IPS-11a (cell line): ENCODE results near the gene TNIP2.
"Not testable (repeated sequence)": the region's sequence is repeated elsewhere in the genome, so short reads cannot be mapped to it uniquely, and the experiment has no call there.

Experiments
- H3K4me3 ChIP-seq: one replicate; pipeline ENCODE4 v1.5.1; 2013; ENCODE audit warnings: low read depth, low read length, control low read depth

The TNIP2 gene

DNA sequence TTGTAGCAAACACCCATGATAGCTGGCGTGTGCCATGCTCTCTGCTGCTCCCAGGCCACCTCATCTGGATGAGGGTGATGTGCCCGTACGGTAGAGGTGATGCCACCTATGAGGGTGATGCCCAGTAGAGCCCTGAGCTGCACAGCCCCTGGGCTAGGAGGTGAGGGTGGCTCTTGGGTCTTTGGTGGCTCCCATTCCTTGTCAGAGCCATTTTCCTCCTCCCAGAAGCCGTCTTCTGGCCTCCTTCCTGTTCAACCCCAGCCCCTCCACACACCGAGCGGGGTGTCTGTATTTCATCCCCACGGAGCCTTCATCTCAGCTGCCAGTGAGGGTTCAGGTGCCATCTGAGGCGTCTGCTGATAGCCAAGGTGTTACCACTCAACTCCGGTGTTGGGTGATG lies 12.0 kb upstream of the TNIP2 start:
- no peak overlapping the region for H3K4me3 ChIP-seq

DNA sequence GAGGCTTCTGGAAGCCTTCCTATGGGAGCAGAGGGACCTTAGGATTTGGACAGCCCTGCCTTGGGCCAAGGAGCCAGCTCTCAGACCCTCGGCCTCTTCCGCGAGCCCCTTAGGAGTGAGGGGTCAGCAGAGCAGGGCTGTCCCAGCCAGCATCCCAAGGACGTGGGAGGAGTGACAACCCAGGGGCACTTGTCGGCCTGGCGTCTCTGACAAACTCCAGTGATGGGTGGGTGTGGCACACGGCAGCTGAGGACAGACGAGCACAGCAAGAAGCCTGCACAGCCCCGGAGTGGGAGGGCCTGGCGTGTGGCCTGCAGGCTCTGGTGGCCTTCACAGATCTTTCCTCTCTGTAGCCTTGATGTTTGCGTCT lies 11.6 kb upstream of the TNIP2 start:
- H3K4me3 ChIP-seq = no peak overlapping the region

DNA sequence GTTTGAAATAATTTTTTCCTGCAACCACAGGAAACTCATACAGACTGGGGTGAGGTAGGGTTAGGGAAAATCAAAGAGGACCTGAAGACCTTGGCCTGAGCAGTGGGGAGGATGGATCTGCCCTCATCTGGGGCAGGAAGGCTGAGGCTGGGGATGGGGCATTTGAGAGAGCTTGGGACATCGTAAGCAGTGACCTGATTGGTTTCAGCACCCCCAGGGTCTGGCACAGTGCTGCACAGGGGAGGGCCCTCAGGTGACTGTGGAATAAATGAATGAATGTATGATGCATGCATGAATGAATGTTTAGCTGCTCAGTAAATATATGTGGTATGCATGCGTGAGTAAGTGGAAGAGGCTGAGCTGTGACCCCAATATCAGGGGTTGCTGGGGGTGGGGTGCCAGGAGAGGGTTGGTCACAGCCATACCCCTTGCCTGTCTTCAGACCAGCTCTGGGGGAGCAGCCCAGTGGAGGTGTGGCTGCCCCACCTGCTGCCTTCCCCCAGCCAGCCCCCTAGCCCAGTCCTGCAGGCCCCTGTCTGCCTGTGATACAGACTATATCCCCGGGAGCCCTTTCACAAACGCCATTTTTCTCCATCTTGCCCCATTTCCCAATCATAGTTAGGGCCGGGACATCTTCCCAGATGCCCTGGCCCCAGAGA lies 11.0 kb upstream of the TNIP2 start:
- H3K4me3 ChIP-seq = no peak overlapping the region

DNA sequence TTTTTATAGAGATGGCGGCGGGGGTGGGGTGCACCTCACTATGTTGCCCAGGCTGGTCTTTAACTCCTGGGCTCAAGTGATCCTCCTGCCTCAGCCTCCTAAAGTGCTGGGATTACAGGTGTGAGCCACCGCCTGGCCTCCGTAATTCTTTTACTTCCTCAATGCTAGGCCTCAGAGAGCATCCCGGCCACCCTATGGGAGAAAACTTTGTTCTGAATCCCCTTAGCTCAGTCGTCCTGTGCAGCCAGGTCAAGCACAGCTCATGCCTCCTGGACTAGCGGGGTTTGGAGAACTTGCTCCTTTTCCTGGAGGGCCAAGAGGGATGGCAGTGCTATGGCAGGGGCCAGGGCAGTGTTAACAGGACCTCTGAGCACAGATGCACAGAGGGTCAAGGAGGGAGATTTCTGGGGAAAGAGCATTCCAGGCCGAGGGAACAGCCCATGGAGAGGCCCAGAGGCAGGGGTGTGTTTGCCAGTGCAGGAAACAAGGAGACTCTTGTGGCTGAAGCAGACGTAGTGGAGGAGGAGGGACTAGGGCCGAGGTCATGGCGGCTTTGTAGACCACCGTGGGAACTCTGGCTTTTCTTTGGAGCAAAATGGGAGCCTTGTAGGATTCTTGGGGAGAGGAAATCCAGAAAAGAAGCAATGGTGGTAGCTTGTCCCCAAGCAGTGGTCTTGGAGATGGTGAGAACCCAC lies 9.8 kb upstream of the TNIP2 start:
- no peak overlapping the region for H3K4me3 ChIP-seq

DNA sequence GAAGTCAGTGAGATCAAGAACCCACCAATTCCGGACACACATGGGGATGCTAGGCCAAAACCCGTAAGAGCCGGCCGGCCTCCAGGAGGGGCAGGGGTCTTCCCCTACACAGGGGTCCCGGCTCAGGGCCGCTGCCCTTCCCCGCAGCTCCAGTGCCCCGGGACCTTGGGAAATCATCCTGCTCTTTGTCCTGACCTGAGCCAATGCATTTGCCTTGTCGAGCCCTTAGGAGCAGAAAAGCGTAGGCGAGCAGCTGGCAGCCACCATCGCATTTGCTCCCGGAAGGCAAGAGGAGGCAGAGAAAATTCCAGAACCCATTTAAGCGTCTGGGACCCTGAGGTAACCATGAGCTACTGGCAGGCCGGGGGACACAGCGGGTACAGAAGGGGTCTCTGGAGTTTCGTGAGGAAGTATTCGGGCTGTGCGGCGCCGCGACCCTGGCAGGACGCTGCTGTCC lies 7.4 kb upstream of the TNIP2 start:
- H3K4me3 ChIP-seq = no peak overlapping the region

DNA sequence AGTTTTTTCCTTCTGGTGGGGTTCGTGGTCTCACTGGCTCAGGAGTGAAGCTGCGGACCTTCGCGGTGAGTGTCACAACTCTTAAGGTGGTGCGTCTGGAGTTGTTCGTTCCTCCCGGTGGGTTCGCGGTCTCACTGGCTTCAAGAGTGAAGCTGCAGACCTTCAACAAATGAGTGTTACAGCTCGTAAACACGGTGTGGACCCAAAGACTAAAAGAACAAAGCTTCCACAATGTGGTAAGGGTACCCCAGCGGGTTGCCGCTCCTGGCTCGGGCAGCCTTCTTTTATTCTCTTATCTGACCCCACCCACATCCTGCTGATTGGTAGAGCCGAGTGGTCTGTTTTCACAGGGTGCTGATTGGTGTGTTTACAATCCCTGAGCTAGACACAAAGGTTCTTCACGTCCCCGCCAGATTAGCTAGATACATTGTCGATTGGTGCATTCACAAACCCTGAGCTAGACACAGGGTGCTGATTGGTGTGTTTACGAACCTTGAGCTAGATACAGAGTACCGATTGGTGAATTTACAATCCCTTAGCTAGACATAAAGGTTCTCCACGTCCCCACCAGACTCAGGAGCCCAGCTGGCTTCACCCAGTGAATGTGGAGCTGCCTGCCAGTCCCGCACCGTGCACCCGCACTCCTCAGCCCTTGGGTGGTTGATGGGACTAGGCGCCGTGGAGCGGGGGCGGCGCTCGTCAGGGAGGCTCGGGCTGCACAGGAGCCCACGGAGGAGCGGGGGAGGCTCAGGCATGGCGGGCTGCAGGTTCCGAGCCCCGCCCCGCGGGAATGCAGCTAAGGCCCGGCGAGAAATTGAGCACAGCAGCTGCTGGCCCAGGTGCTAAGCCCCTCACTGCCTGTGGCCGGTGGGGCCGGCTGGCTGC lies 6.6 kb upstream of the TNIP2 start:
- H3K4me3 ChIP-seq = not testable (repeated sequence)

DNA sequence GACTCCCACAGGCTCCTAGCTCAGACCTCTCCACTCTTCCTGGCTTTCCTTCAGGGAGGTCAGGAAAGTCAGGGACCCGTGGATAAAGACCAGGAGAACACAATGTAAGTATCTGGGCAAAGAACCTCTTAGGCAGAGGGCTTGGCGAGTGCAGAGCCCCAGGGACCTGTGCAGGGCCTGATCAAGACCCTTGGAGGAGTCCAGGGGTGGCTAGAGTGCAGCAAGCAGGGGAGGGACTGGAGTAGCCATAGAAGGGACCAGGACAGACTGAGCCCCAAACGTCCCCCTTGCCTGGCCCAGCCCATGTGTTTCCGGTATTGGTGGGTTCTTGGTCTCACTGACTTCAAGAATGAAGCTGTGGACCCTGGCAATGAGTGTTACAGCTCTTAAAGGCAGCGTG lies 5.9 kb upstream of the TNIP2 start:
- no peak overlapping the region for H3K4me3 ChIP-seq

DNA sequence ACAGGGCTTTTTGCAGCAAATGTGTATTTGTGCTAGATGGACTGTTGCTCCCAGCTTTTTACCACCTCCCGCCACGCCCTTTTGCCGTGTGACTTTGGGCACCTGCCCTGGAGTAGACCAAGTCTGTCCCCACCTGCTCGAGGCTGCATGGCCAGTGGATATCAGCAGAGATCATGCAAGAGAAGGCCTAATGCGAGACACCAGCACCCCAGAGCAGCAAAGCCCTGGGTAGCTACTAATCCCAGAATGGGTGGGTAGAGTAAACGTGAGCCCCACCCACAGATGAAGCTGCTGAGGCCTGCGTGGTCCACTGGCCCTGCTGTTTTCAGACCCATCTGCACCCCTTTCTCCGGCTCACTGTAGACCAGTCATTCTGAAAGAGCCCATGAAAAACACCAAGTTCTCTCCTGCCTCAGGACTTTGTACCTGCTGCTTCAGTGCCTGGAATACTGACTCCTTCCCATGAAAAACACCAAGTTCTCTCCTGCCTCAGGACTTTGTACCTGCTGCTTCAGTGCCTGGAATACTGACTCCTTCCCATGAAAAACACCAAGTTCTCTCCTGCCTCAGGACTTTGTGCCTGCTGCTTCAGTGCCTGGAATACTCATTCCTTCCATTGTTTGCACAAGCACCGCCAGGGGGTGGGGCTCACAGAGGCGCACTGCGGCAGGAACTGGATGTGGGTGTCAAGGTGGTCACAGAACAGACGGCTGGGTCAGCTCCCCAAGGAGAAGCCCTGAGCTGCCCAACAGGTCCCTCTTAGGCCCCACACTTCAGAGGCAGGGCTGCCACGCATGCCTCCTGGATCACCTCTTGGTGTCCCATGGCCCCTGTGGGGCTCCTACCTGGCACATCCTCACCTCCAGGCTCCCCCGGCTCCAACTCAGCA lies 5.1 kb upstream of the TNIP2 start:
- H3K4me3 ChIP-seq = no peak overlapping the region

DNA sequence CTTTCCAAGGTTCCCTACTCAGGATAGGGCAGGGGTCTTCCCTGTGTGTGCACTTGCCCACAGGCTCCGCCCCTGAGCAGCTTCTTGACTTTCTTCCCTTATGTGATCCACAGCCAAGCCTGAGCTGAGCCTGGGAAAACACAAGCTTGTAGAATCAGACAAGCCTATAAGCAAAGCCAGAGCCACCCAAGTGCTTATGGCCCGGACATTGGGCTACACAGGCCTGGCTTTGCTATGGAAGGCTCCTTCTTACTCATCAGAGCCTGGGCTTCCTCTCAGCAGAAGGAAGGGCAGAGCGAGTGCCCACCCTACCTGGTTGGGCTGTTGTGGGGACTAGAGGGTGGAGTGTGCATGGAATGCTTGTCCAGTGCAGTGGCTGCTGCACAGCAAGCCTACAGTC lies 1.3 kb upstream of the TNIP2 start:
- H3K4me3 ChIP-seq = no peak overlapping the region

DNA sequence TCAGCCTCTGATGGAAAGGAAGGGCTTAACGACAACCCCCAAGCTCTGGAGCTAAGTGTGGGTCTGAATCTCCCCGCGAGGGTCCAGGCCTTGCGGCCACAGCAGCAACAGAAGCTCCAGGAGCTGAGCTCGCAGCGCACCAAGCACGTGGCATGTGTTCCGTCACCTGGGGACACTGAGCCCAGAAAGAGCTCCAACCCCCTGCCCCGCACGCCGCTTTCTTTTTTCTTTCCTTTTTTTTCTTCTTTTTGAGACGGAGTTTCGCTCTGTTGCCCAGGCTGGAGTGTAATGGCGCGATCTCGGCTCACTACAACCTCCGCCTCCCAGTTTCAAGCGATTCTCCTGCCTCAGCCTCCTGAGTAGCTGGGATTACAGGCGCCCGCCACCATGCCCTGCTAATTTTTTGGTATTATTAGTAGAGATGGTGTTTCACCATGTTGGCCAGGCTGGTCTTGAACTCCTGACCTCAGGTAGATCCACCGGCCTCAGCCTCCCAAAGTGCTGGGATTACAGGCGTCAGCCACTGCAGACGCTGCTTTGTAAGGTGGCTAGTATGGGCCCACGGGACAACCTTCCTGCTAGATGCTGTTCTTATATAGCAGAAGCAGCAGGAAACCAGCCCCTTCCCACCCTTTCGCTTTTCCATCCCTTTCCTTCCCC lies 685 bp upstream of the TNIP2 start:
- H3K4me3 ChIP-seq = no peak overlapping the region

DNA sequence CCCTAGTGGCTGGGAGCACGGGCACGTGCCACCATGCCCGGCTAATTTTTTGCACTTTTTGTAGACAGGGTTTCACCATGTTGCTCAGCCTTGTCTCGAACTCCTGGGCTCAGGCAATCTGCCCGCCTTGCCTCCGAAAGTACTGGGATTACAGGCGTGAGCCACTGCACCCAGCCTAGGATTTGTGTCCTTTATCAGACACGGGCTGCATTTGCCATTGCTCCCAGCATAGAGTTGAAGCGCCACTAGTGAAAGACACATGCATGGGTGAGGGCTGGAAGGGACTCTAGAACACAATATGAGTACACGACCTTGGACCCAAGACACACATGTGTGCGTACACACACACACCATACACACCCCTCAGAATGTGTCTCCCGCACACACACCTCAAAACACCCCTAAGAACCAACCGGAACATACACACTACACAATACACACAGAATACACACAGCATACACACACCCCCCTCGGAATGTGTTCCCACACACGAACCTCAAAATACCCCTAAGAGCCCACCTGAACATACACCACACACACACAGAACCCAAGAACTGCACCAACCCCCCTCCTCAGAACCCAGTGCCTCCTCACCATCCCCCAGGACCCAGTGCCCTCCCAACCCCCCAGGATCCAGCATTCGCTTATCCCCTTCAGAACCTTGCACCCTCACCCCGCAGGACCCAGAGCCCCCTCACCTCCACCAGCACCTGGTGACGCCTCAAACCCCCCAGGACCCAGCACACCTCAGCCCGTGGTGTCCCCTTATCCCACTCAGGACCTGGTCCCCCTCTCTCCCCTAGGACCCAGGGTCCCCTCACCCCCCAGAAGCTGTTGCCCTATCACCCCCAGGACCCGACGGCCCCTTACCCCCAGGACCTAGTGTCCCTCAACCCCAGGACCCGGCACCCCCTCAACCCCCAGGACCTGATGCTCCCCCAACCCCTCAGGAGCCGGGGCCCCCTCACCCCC lies 1.0 kb downstream of the TNIP2 start:
- H3K4me3 ChIP-seq = peak overlapping the region; percentile 67

DNA sequence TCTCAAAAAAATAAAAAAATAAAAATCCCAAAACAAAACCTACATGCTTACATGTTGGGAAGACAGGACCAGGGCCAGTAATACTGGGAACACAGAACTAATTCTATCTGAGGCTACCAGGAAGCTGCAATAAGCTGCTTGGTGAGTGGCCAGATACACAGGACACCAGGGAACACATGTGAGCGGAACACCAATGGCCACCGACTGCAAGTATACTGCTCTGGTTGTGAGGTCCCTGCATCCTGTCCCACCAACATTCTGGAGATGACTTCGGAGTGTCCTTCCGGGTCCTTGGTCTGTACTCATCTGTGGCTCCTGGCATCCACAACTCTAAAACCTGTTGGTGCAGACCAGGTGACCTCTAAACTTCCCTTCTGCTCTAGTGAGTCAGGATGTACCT lies 2.7 kb downstream of the TNIP2 start:
- H3K4me3 ChIP-seq = no peak overlapping the region

DNA sequence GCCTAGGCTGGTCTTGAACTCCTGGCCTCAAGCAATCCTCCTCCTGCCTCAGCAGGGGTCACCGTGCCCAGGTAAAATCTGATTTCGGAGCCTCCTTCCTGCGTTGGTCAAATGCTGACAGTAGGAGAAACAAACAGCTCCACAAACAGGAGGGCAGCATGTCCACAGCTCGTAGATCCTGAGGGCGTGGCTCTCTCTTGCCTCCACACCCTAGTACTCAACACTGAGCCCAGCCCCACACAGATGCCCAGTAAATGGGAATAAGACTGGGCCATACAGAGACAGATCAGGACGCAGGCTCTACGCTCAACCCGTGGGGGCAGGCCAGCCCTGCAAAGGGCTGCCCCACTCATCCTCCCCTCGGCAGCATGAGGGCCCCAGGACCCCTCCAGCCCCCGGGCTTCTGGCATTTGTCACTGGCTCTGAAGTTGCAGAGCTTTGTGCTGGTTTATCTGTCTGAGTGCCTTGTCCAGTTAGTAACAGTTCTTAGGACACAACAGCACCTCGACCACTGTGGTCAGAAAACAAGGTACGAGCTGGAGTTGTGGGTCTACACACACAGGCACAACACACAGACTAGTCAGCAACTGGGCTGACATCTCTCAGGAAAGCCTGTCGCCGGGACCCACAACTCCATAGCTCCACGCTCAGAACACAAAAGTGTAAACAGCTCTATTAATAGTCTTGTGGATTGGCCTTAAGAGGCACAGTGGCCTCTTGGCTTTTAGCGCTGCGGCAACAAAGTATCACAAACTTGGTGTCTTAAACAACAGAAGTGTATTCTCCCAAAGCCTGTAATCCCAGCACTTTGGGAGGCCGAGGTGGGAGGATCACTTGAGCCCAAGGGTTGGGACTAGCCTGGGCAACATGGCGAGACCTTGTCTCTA lies 5.2 kb downstream of the TNIP2 start:
- H3K4me3 ChIP-seq = no peak overlapping the region

DNA sequence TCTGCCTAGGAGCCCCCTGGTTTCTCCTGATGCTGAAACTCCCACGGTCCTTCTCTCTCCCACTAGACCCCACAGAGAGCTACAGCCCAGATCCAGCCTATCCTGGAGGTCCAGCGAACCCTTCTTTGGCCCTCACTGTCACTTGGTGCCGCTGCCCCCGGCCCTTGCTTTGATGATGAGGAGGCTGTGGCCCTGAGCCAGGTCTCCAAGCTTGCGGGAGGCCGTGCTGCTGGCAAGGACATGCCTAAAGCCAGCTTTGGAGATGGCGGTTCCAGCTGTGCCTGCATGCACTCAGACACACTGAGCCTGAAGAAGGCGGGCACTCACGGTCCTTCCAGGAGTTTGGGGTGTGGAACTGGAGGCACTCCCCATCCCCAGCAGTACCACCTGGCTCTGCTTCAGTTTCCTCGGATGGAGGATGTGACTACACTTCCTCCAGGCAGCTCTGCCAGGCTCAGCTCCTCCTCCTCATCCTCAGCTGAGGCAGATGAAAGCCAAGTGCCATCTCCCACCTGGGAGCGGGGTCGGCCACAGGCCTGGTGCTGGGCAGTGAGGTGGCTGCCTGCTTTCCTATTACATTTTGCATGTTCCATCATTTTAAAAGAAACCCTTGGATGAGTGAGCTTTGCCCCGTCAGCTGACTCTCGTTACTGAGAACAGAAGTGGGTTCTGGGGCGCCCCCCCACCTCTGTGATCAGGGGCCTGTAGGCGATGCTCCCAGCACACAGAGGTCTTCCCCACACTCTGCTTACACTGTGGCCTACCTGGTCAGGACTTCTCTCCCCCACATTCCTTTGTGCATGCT lies 9.0 kb downstream of the TNIP2 start:
- H3K4me3 ChIP-seq = no peak overlapping the region

DNA sequence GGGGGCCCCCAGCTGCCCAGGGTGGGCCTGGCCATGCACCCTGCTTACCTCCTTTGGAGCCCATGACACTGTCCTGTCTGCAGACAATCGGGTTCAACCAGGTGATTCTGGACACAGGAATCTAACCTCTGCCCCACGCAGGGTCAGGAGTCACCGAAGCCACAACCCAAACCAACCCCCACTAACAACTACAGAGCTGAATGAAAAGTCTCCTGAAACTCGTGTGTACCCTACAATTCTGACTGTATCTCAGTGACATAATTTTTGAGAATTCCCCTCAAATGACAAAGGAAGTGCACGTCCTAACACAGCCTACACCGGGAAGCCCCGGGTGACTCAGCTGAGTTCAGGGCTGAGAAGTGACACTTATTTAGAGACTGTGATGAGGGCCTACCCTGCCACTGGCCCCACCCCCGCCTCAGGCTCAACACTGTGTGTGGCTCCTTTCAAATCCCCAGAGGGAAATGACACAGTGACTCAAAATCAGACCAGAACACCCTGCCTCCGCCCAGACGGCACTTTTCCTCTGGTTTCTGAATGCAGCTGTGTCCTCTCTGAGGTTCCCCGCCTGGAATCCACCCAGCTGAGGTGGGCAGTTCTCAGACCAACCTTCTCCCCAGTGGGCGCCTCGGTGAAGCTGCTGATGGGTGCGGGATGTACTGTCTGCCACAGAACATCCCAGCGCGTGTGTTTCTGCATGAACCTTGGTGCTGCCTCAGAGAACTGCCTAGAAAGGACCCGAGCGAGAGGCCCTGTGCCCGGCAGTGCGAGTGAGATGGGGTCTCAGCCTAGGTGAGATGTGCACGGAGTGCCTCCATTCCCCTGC lies 9.9 kb downstream of the TNIP2 start:
- H3K4me3 ChIP-seq = no peak overlapping the region

DNA sequence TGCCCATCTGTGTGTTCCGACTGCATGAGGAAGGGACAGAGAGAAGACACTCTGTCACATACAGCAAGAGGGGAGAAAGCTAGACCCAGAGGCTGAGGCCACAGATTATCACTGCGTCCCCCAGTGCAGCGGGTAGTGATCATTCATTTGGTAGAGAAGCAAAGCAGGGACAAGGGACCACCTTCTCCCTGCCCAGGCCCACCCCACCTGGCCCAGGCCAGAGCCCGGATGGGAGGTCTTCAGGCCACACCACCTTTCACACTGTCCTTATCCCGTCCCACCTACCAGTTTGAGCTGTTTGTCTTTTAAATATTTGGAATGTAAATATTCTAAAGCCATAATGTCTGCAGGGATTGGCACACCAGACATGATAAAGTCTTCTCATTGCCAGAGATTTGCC lies 10.6 kb downstream of the TNIP2 start:
- H3K4me3 ChIP-seq = no peak overlapping the region
